HEK293T (cell line): ENCODE measurements around the gene MYZAP.

Experiments
- BHLHE40 ChIP-seq: fragments of 450-650 bp; IDR thresholded peaks from 2 replicates; pipeline ENCODE4 v1.6.1; 2016; ENCODE audit warnings: mild to moderate bottlenecking, moderate library complexity, borderline replicate concordance
- ELF4 ChIP-seq: fragments of 450-650 bp; IDR thresholded peaks from 2 replicates; pipeline ENCODE4 v1.6.1; 2017; ENCODE audit warnings: antibody characterized with exemption
- FOXM1 ChIP-seq: fragments of 450-650 bp; IDR thresholded peaks from 2 replicates; pipeline ENCODE4 v1.6.1; 2017; ENCODE audit warnings: mild to moderate bottlenecking, borderline replicate concordance
- TARDBP ChIP-seq: fragments of 450-650 bp; IDR thresholded peaks from 2 replicates; pipeline ENCODE4 v1.6.1; 2016

GRCh38 chr15:57598346-57598745 is 6.6 kb downstream of the MYZAP start:
- TF ChIP-seq TARDBP (no peak), BHLHE40 (no peak), ELF4 (no peak), FOXM1 (no peak)
